ENCODE results near the gene RSAD2. TPM values are rescaled to one million over a fixed set of nuclear protein-coding genes. Genes with fewer than 3 reads are reported as not detected.
A peak's percentile ranks its signal among the peaks of the same experiment; 100 is the strongest.

Gene RSAD2
- total and polyA plus RNA-seq, 2 of the 4 experiments (the other 2 are of a cell fraction): not detected

DNA sequence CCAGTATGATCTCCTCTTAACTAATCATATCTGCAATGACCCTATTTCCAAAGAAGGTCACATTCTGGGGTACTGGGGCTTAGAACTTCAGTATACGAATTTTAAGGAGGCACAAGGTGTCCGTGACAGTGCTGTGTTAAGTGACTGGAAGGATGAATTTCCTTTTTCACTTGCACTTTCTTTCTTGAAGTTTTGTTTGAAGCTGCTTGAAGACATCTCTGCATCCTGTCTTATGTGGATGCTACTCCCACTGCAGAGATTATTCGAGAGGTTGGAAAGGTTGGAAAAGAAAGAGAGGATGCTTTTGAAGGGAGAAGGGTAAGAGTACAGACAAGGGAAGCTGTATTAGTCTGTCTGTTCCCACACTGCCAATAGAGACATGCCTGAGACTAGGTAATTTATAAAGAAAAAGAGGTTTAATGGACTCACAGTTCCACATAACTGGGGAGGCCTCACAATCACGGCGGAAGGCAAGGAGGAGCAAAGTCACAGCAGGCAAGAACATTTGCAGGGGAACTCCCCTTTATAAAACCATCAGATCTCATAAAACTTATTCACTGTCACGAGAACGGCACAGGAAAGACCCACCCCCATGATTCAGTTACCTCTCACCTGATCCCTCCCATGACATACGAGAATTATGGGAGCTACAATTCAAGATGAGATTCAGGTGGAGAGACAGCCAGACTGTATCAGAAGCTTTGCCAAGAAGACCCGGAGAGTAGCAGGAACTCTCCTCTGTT lies 36.0 kb downstream of the RSAD2 start:
- no peak overlapping the region for H2AK5ac ChIP-seq (ENCODE audit: low read depth, low read length)
- POLR2A ChIA-PET (ENCODE audit: unreplicated experiment): no interaction called here
- no peak overlapping the region for H3K27ac ChIP-seq (ENCODE audit: insufficient read depth, low read length)
- no peak overlapping the region for H3K4me2 ChIP-seq (ENCODE audit: low read depth, low read length)
- H4K20me1 ChIP-seq (ENCODE audit: insufficient read depth, low read length): no peaks in the 10 kb centered on the region
- WGBS, 2 experiments (ENCODE audit: extremely low coverage in 2 of 2, insufficient read length in 1 of 2): 60% methylated on average over 1 of the region's 9 CpGs; no CpG with 5 or more reads in 1 of the 2 experiments
- no peak overlapping the region for H3K14ac ChIP-seq (replicated peaks; ENCODE audit: low read depth, low read length)
- no peak overlapping the region for H4K8ac ChIP-seq (ENCODE audit: low read depth in 2 of 2, low read length in 2 of 2)
- DNase-seq: no peak
- H3K56ac ChIP-seq (ENCODE audit: extremely low read depth, insufficient read depth, low read length): no peak overlapping the region
- intact Hi-C loops (cut with micrococcal nuclease): no loop called here
- H3K9me1 ChIP-seq (ENCODE audit: insufficient read depth, low read length): no peaks in the 10 kb centered on the region
- no peaks in the 10 kb centered on the region for H3K79me1 ChIP-seq (ENCODE audit: low read depth in 1 of 2, low read length in 2 of 2)
- H3K9me3 ChIP-seq (ENCODE audit: control insufficient read depth, insufficient read depth, low read length): no peaks in the 10 kb centered on the region
- no peaks in the 10 kb centered on the region for H3K4me1 ChIP-seq (ENCODE audit: control insufficient read depth, insufficient read depth, low read length)
- H2BK5ac ChIP-seq (ENCODE audit: low read depth, low read length, poor library complexity, severe bottlenecking): no peak overlapping the region
- peak overlapping the region; percentile 54 for H2AFZ ChIP-seq (replicated peaks; ENCODE audit: low read length, poor library complexity)
- no peak overlapping the region for H4K5ac ChIP-seq (ENCODE audit: low read depth, low read length)
- H2BK15ac ChIP-seq (ENCODE audit: low read depth, low read length): no peak overlapping the region
- CTCF ChIA-PET: no interaction called here
- in situ Hi-C loops (cut with MboI; ENCODE audit: low sequenced_read_pairs): no loop called here
- no peaks in the 10 kb centered on the region for H3K36me3 ChIP-seq (ENCODE audit: control insufficient read depth, insufficient read depth, low read length)
- H2AK9ac ChIP-seq (replicated peaks; ENCODE audit: low read depth, low read length, poor library complexity): no peak overlapping the region
- H3K23ac ChIP-seq (ENCODE audit: low read depth, low read length): no peak overlapping the region
- dilution Hi-C loops (cut with HindIII; ENCODE audit: low sequenced_read_pairs, unreplicated experiment): no loop called here
- no peak overlapping the region for H3K18ac ChIP-seq (ENCODE audit: low read depth, low read length)
- no peak overlapping the region for H3K4ac ChIP-seq (ENCODE audit: low read depth, low read length)
- no peak overlapping the region for H2BK120ac ChIP-seq (ENCODE audit: low read depth, low read length)
- no peak overlapping the region for H3K9ac ChIP-seq (ENCODE audit: low read depth, low read length)
- no peak overlapping the region for H2BK20ac ChIP-seq (ENCODE audit: low read depth, low read length)
- H3K27me3 ChIP-seq (ENCODE audit: control insufficient read depth, insufficient read depth, low read length): peaks cover 8% of the 10 kb centered on the region
- ATAC-seq (ENCODE audit: low read depth): no peak
- no TSS peak for BruUV-seq (replicated peaks)
- H3K4me3 ChIP-seq (ENCODE audit: insufficient read depth, low read depth, low read length): no peak overlapping the region
- no peak overlapping the region for H4K91ac ChIP-seq (ENCODE audit: insufficient read depth, low read depth, low read length)
- no peak for TF ChIP-seq RFX5 (IDR thresholded peaks at IDR 0.05; ENCODE audit: low read depth, low read length)
- TF ChIP-seq CEBPB (IDR thresholded peaks at IDR 0.05; ENCODE audit: low read depth, low read length): no peak
- TF ChIP-seq, protein P1, sequence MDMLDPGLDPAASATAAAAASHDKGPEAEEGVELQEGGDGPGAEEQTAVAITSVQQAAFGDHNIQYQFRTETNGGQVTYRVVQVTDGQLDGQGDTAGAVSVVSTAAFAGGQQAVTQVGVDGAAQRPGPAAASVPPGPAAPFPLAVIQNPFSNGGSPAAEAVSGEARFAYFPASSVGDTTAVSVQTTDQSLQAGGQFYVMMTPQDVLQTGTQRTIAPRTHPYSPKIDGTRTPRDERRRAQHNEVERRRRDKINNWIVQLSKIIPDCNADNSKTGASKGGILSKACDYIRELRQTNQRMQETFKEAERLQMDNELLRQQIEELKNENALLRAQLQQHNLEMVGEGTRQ (IDR thresholded peaks at IDR 0.05; ENCODE audit: low read depth, low read length): no peak
- TF ChIP-seq, protein P2, sequence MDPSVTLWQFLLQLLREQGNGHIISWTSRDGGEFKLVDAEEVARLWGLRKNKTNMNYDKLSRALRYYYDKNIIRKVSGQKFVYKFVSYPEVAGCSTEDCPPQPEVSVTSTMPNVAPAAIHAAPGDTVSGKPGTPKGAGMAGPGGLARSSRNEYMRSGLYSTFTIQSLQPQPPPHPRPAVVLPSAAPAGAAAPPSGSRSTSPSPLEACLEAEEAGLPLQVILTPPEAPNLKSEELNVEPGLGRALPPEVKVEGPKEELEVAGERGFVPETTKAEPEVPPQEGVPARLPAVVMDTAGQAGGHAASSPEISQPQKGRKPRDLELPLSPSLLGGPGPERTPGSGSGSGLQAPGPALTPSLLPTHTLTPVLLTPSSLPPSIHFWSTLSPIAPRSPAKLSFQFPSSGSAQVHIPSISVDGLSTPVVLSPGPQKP (IDR thresholded peaks at IDR 0.05; ENCODE audit: borderline replicate concordance, low read depth, low read length): no peak
- TF ChIP-seq CHD1 (IDR thresholded peaks at IDR 0.05; ENCODE audit: low read depth, low read length): no peak
- TF ChIP-seq MXI1 (IDR thresholded peaks at IDR 0.05; ENCODE audit: borderline replicate concordance, low read depth, low read length): no peak
- no peak for TF ChIP-seq RAD21 (IDR thresholded peaks at IDR 0.05; ENCODE audit: low read length)

All from IMR-90 (cell line).